HepG2 (cell line): ENCODE measurements around the gene C2CD2. TPM values are rescaled to one million over a fixed set of nuclear protein-coding genes. Genes with fewer than 3 reads are reported as not detected.
A peak's percentile ranks its signal among the peaks of the same experiment; 100 is the strongest.

ENCODE experiments used
- ATAC-seq: fragments of 200-7000 bp; cut with Tn5 transposase; 3 replicates; pipeline ENCODE4 v1.9.1; 2020; ENCODE audit warnings: mild to moderate bottlenecking, moderate library complexity
- BruUV-seq: library from RNA; stranded (reverse); fragments of 400-500 nt; replicated peaks from 2 replicates; lab custom pipeline; 2021; lab: Mats Ljungman, UMichigan
- CTCF ChIA-PET: fragments of 300-600 bp; formaldehyde crosslinking; extraction: SDS; loops from one replicate; lab custom pipeline; 2021; ENCODE audit warnings: low total read pairs, inconsistent platforms, low intra/inter-chr PET ratio; lab: Yijun Ruan, JAX
- POLR2A ChIA-PET: fragments of 350-600 bp; sonication (Branson Sonifier 250); formaldehyde crosslinking; loops from one replicate; lab custom pipeline; 2020; ENCODE audit warnings: antibody characterized with exemption, inconsistent platforms; lab: Yijun Ruan, JAX
- DNase-seq: peaks from one replicate; pipeline ENCODE4 v3.0.0-alpha.2; 2015; ENCODE audit warnings: low spot score
- FAIRE-seq: peaks from 3 replicates; lab custom pipeline; 2011; peaks lifted over from hg19 to GRCh38; lab: Jason Lieb, UNC
- H2AFZ ChIP-seq: one replicate; pipeline ENCODE4 v1.6.1; 2011; ENCODE audit warnings: low read length, inconsistent platforms
- H3K27ac ChIP-seq: fragments of 300-600 bp; 3 replicates; pipeline ENCODE4 v1.8.0; 2011; ENCODE audit warnings: mixed run types, mild to moderate bottlenecking, mixed read lengths, low read length, inconsistent platforms; ENCODE audit not compliant: insufficient read depth; ENCODE audit errors: extremely low read length
- H3K27me3 ChIP-seq, 2 experiments: fragments of 200-600 bp in 1 of 2; 2 replicates in 1 of 2; 3 replicates in 1 of 2; pipeline versions ENCODE4 v1.6.0 to v1.8.0; 2011; ENCODE audit warnings: low read length in 2 of 2, mild to moderate bottlenecking in 2 of 2, moderate library complexity in 2 of 2, inconsistent platforms in 1 of 2; ENCODE audit not compliant: insufficient read depth in 2 of 2, control insufficient read depth in 1 of 2
- H3K36me3 ChIP-seq, 2 experiments: fragments of 200-600 bp in 1 of 2; replicated peaks in 1 of 2; 2 replicates in 1 of 2; 3 replicates in 1 of 2; pipeline versions ENCODE4 v1.5.1 to v1.8.0; 2011; ENCODE audit warnings: low read length in 2 of 2, inconsistent platforms in 1 of 2; ENCODE audit not compliant: insufficient read depth in 2 of 2, control insufficient read depth in 1 of 2
- H3K4me1 ChIP-seq: 2 replicates; pipeline ENCODE4 v1.5.1; 2012; ENCODE audit warnings: low read length, inconsistent platforms; ENCODE audit not compliant: insufficient read depth
- H3K4me2 ChIP-seq: 2 replicates; pipeline ENCODE4 v1.6.0; 2011; ENCODE audit warnings: low read depth, low read length, inconsistent platforms
- H3K4me3 ChIP-seq, 3 experiments: fragments of 200-600 bp in 1 of 3; sonication (generic), shearing (Covaris generic) in 1 of 3; replicated peaks in 1 of 3; 2 replicates each; pipeline ENCODE4 v1.5.1; 2011 to 2016; ENCODE audit warnings: low read length in 3 of 3, inconsistent platforms in 2 of 3, low read depth in 2 of 3, mild to moderate bottlenecking in 2 of 3, control low read depth in 1 of 3, mixed read lengths in 1 of 3; ENCODE audit not compliant: insufficient read depth in 1 of 3
- H3K79me2 ChIP-seq: one replicate; pipeline ENCODE4 v1.6.1; 2011; ENCODE audit warnings: low read length, inconsistent platforms; ENCODE audit not compliant: insufficient read depth
- H3K9ac ChIP-seq: 2 replicates; pipeline ENCODE4 v1.6.0; 2011; ENCODE audit warnings: mild to moderate bottlenecking, low read depth, low read length, inconsistent platforms; ENCODE audit not compliant: insufficient read depth
- H3K9me3 ChIP-seq: 2 replicates; pipeline ENCODE4 v1.5.1; 2012; ENCODE audit warnings: mild to moderate bottlenecking, low read length
- H4K20me1 ChIP-seq: 2 replicates; pipeline ENCODE4 v1.6.0; 2011; ENCODE audit warnings: inconsistent platforms, mild to moderate bottlenecking, low read length, moderate library complexity; ENCODE audit not compliant: insufficient read depth
- NR2F2 ChIP-seq: IDR thresholded peaks from 2 replicates; pipeline ENCODE4 v1.6.1; 2012; ENCODE audit warnings: low read depth, inconsistent platforms, borderline replicate concordance
- PAF1 ChIP-seq: IDR thresholded peaks from 2 replicates; pipeline ENCODE4 v1.6.1; 2016; ENCODE audit warnings: missing genetic modification reagents, missing compliant biosample characterization
- REPIN1 ChIP-seq: sonication (generic); formaldehyde crosslinking; IDR thresholded peaks from 2 replicates; pipeline ENCODE4 v1.8.0; 2022; ENCODE audit warnings: missing genetic modification reagents, low read depth, mild to moderate bottlenecking, borderline replicate concordance
- SALL2 ChIP-seq: sonication (generic); formaldehyde crosslinking; IDR thresholded peaks from 2 replicates; pipeline ENCODE4 v1.8.1; 2023; ENCODE audit warnings: mild to moderate bottlenecking, missing genetic modification reagents, inconsistent platforms
- SRF ChIP-seq: IDR thresholded peaks from 2 replicates; pipeline ENCODE4 v1.6.1; 2011; ENCODE audit warnings: mild to moderate bottlenecking, low read depth, low read length, moderate library complexity
- TBP ChIP-seq: sonication (generic); formaldehyde crosslinking; IDR thresholded peaks from 2 replicates; pipeline ENCODE4 v1.5.0; 2020; ENCODE audit warnings: missing genetic modification reagents
- TSC22D2 ChIP-seq: sonication (generic); formaldehyde crosslinking; IDR thresholded peaks from 2 replicates; pipeline ENCODE4 v1.5.1; 2020; ENCODE audit warnings: missing genetic modification reagents, mild to moderate bottlenecking, borderline replicate concordance
- XBP1 ChIP-seq: sonication (generic); formaldehyde crosslinking; IDR thresholded peaks from 2 replicates; pipeline ENCODE4 v1.5.0; 2020; ENCODE audit warnings: missing genetic modification reagents
- ZNF160 ChIP-seq: sonication (generic); formaldehyde crosslinking; IDR thresholded peaks from 2 replicates; pipeline ENCODE4 v1.8.0; 2022; ENCODE audit warnings: mild to moderate bottlenecking, inconsistent platforms, missing genetic modification reagents
- ZNF30 ChIP-seq: sonication (generic); formaldehyde crosslinking; IDR thresholded peaks from 2 replicates; pipeline ENCODE4 v1.5.0; 2020; ENCODE audit warnings: mild to moderate bottlenecking, missing genetic modification reagents
- ZNF709 ChIP-seq: sonication (generic); formaldehyde crosslinking; IDR thresholded peaks from 2 replicates; pipeline ENCODE4 v1.5.0; 2020; ENCODE audit warnings: mild to moderate bottlenecking, missing genetic modification reagents
- WGBS: methylation state at CpG from one replicate; pipeline ENCODE4 v1.1.6; 2017; ENCODE audit warnings: low lambda C conversion rate; 5-methylcytosine and 5-hydroxymethylcytosine counted together
- in situ Hi-C: cut with HindIII; loops from 2 replicates; pipeline ENCODE4 v1.10.0; 2017; ENCODE audit warnings: low pct_unique_long_range_greater_than_20kb; ENCODE audit not compliant: extremely low pct_ligation_motif_present
- intact Hi-C: fragments of 100-400 bp; cut with micrococcal nuclease; formaldehyde crosslinking; loops from one replicate; pipeline ENCODE4 v1.10.0; 2022; ENCODE audit not compliant: unreplicated experiment
- polyA plus RNA-seq, 8 experiments: library from polyadenylated mRNA; depleted of rRNA in 3 of 8; stranded (reverse) in 7 of 8; unstranded in 1 of 8; fragments of >200 nt; fragmentation: Illumina TruSeq in 4 of 8; extraction: Trizol in 4 of 8; gene quantifications; 2 replicates each; pipeline versions ENCODE4 v1.2.1 to v1.2.3, GENCODE V29; 2011 to 2016; ENCODE audit warnings: low read depth in 4 of 8, missing spikeins in 1 of 8, mixed read lengths in 1 of 8; ENCODE audit not compliant: insufficient read depth in 1 of 8
- total RNA-seq, 5 experiments: library from RNA; depleted of rRNA; stranded (reverse); fragments of >200 nt; fragmentation: Illumina TruSeq; extraction: Trizol; gene quantifications; 2 replicates each; pipeline ENCODE4 v1.2.3, GENCODE V29; 2016; ENCODE audit warnings: low read depth in 1 of 5
- TF ChIP-seq, protein P1 (sequence below): sonication (generic); formaldehyde crosslinking; conservative IDR thresholded peaks from 2 replicates; pipeline ENCODE4 v1.4.0; 2020; ENCODE audit warnings: missing genetic modification reagents

Gene C2CD2
- total and polyA plus RNA-seq, 2 of the 13 experiments (the other 11 are each of a cell fraction or from before 2014, with no cell fraction given): 12.5 to 19.7 TPM

DNA sequence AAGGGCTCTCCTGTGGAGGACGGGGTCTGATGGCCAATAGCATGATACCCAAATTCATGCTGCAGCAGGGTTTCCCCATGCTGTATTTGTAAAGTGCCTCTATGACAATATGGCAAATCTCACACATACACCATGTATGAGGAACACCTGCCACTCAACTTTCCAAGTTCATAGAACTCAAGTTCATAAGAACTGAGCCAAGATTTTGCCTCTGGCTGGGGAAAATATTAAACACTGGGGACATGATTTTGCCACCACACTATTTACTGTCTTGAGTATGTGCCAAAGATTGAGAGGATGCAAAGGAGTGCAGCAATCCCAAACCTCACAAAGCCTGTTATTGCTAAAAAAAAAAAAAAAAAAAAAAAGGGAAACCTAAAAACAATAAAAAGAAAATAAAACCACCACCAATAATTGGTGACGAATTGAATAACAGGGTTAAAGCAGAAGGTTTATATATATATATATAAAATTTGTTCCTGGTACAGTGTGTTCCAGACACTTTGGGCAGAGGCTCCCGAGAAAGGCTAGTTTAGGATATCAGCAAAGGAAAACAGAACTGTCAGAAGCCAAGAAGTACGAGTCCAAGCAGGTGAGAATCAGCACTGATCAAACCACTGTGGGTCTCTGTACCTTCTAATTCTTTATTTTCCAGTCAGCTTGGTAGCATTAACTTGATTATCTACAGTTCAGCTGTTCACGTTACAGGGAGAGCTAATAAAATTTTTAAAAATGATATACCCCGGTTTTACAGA, 32.0 kb upstream of the C2CD2 start (continued):
- TF ChIP-seq, protein P1, sequence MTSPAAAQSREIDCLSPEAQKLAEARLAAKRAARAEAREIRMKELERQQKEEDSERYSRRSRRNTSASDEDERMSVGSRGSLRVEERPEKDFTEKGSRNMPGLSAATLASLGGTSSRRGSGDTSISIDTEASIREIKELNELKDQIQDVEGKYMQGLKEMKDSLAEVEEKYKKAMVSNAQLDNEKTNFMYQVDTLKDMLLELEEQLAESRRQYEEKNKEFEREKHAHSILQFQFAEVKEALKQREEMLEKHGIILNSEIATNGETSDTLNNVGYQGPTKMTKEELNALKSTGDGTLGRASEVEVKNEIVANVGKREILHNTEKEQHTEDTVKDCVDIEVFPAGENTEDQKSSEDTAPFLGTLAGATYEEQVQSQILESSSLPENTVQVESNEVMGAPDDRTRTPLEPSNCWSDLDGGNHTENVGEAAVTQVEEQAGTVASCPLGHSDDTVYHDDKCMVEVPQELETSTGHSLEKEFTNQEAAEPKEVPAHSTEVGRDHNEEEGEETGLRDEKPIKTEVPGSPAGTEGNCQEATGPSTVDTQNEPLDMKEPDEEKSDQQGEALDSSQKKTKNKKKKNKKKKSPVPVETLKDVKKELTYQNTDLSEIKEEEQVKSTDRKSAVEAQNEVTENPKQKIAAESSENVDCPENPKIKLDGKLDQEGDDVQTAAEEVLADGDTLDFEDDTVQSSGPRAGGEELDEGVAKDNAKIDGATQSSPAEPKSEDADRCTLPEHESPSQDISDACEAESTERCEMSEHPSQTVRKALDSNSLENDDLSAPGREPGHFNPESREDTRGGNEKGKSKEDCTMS: no peak
- TF ChIP-seq ZNF30 (CRISPR knock-in tag) (no peak), XBP1 (CRISPR knock-in tag) (no peak), ZNF709 (no peak), SRF (no peak), SALL2 (CRISPR knock-in tag) (no peak), NR2F2 (no peak), REPIN1 (CRISPR knock-in tag) (no peak), TSC22D2 (CRISPR knock-in tag) (no peak), PAF1 (CRISPR knock-in tag) (no peak)

DNA sequence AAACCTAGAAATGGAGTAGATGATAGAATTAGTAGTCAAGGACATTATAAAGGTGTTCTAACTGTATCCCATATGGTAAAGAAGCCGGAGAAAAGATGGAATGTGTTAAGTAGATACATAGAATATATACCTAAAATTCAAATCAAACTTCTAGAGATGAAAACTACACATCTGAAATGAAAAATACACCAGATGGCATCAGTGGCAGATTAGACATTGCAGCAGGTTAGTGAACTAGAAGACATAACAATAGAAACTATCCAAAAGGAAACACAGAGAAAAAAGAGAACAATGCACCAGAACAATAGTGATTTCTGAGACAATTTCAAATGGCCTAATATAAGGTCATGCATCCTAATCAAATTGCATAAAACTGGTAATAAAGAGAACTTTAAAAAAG, 29.4 kb upstream of the C2CD2 start:
- BruUV-seq: no TSS peak
- CTCF ChIA-PET: no interaction called here
- 90% methylated on average over 1 of the region's 1 CpG for WGBS
- peak; percentile 73; the same call in 1 of the 2 replicates for TF ChIP-seq ZNF160 (CRISPR knock-in tag)
- no peak for TF ChIP-seq TBP (CRISPR knock-in tag)
- TF ChIP-seq, all 625 proteins: peak for 1
- Histone ChIP-seq H2AFZ (no peak overlapping the region), H3K4me1 (no peaks in the 10 kb centered on the region), H4K20me1 (no peaks in the 10 kb centered on the region), H3K9ac (no peak overlapping the region), H3K36me3 (no peaks in the 10 kb centered on the region), H3K4me3 (no peak overlapping the region), H3K27ac (no peak overlapping the region), H3K4me2 (no peak overlapping the region), H3K27me3 (no peaks in the 10 kb centered on the region; a peak in 1 of 5 replicates), H3K79me2 (no peaks in the 10 kb centered on the region), H3K9me3 (peaks cover 7% of the 10 kb centered on the region)
- POLR2A ChIA-PET: no interaction called here
- no peak for FAIRE-seq
- intact Hi-C loops: no loop called here
- no peak for ATAC-seq
- DNase-seq: no peak
- in situ Hi-C loops: no loop called here
